ENCODE data around the gene AAK1.

Gene AAK1

GRCh38 chr2:69621440-69621839, 22.1 kb downstream of the AAK1 start:
- no peak overlapping the region for H3K4me2 ChIP-seq (ENCODE audit: low read length)
- H3K9me3 ChIP-seq (ENCODE audit: insufficient read depth, low read length), result no peaks in the 10 kb centered on the region
- H3K4me3 ChIP-seq (ENCODE audit: low read length), result no peak overlapping the region
- H3K79me2 ChIP-seq (ENCODE audit: low read length), result no peaks in the 10 kb centered on the region
- H3K4me1 ChIP-seq (ENCODE audit: low read length), result no peaks in the 10 kb centered on the region
- no peak overlapping the region for H2AFZ ChIP-seq (ENCODE audit: low read depth, low read length)
- H4K20me1 ChIP-seq (ENCODE audit: insufficient read depth, low read length), result no peaks in the 10 kb centered on the region
- no peaks in the 10 kb centered on the region for H3K36me3 ChIP-seq (replicated peaks; ENCODE audit: low read depth, low read length)
- TF ChIP-seq EZH2phosphoT487 (IDR thresholded peaks at IDR 0.05; ENCODE audit: low read depth), result no peak
- TF ChIP-seq CTCF (IDR thresholded peaks at IDR 0.05; ENCODE audit: low read depth, low read length), result no peak
- no peak overlapping the region for H3K9ac ChIP-seq (ENCODE audit: low read length)
- 0 out of 2 replicates have a peak, but pooled peaks cover 5% of the 10 kb centered on the region for H3K27me3 ChIP-seq (ENCODE audit: low read depth, low read length)
- H3K27ac ChIP-seq (ENCODE audit: low read length), result no peak overlapping the region

GRCh38 chr2:69620870-69621269, 22.7 kb downstream of the AAK1 start:
- Histone ChIP-seq H3K4me1 (ENCODE audit: low read length) (no peaks in the 10 kb centered on the region), H3K27ac (ENCODE audit: low read length) (no peak overlapping the region), H3K9ac (ENCODE audit: low read length) (no peak overlapping the region), H3K79me2 (ENCODE audit: low read length) (no peaks in the 10 kb centered on the region), H4K20me1 (ENCODE audit: insufficient read depth, low read length) (no peaks in the 10 kb centered on the region), H3K27me3 (ENCODE audit: low read depth, low read length) (0 out of 2 replicates have a peak, but pooled peaks cover 5% of the 10 kb centered on the region), H3K36me3 (replicated peaks; ENCODE audit: low read depth, low read length) (no peaks in the 10 kb centered on the region), H3K4me2 (ENCODE audit: low read length) (no peak overlapping the region), H3K4me3 (ENCODE audit: low read length) (no peak overlapping the region), H2AFZ (ENCODE audit: low read depth, low read length) (no peak overlapping the region), H3K9me3 (ENCODE audit: insufficient read depth, low read length) (no peaks in the 10 kb centered on the region)
- TF ChIP-seq EZH2phosphoT487 (IDR thresholded peaks at IDR 0.05; ENCODE audit: low read depth), result no peak
- TF ChIP-seq CTCF (IDR thresholded peaks at IDR 0.05; ENCODE audit: low read depth, low read length), result no peak

- TF ChIP-seq EZH2phosphoT487 (IDR thresholded peaks at IDR 0.05; ENCODE audit: low read depth) (no peak), CTCF (IDR thresholded peaks at IDR 0.05; ENCODE audit: low read depth, low read length) (no peak)
- Histone ChIP-seq H3K4me2 (ENCODE audit: low read length) (no peak overlapping the region), H3K79me2 (ENCODE audit: low read length) (no peaks in the 10 kb centered on the region)
These were observed 23.8 kb downstream of the AAK1 start for GRCh38 chr2:69619725-69620124.

GRCh38 chr2:69618362-69618761, 25.2 kb downstream of the AAK1 start:
- H3K4me1 ChIP-seq (ENCODE audit: low read length), result no peaks in the 10 kb centered on the region
- H3K9ac ChIP-seq (ENCODE audit: low read length), result no peak overlapping the region
- H3K4me2 ChIP-seq (ENCODE audit: low read length), result no peak overlapping the region
- no peak overlapping the region for H3K4me3 ChIP-seq (ENCODE audit: low read length)
- no peak overlapping the region for H2AFZ ChIP-seq (ENCODE audit: low read depth, low read length)
- no peaks in the 10 kb centered on the region for H4K20me1 ChIP-seq (ENCODE audit: insufficient read depth, low read length)
- no peaks in the 10 kb centered on the region for H3K36me3 ChIP-seq (replicated peaks; ENCODE audit: low read depth, low read length)
- H3K27me3 ChIP-seq (ENCODE audit: low read depth, low read length), result no peaks in the 10 kb centered on the region
- H3K9me3 ChIP-seq (ENCODE audit: insufficient read depth, low read length), result no peaks in the 10 kb centered on the region
- no peaks in the 10 kb centered on the region for H3K79me2 ChIP-seq (ENCODE audit: low read length)
- TF ChIP-seq CTCF (IDR thresholded peaks at IDR 0.05; ENCODE audit: low read depth, low read length), result no peak
- no peak for TF ChIP-seq EZH2phosphoT487 (IDR thresholded peaks at IDR 0.05; ENCODE audit: low read depth)
- no peak overlapping the region for H3K27ac ChIP-seq (ENCODE audit: low read length)

More at GRCh38 chr2:69619725-69620124, 23.8 kb downstream of the AAK1 start:
- no peaks in the 10 kb centered on the region for H3K9me3 ChIP-seq (ENCODE audit: insufficient read depth, low read length)
- H3K4me3 ChIP-seq (ENCODE audit: low read length), result no peak overlapping the region
- no peak overlapping the region for H3K9ac ChIP-seq (ENCODE audit: low read length)
- H4K20me1 ChIP-seq (ENCODE audit: insufficient read depth, low read length), result no peaks in the 10 kb centered on the region
- H3K27ac ChIP-seq (ENCODE audit: low read length), result no peak overlapping the region
- no peak overlapping the region for H2AFZ ChIP-seq (ENCODE audit: low read depth, low read length)
- H3K4me1 ChIP-seq (ENCODE audit: low read length), result no peaks in the 10 kb centered on the region
- H3K27me3 ChIP-seq (ENCODE audit: low read depth, low read length), result no peaks in the 10 kb centered on the region
- H3K36me3 ChIP-seq (replicated peaks; ENCODE audit: low read depth, low read length), result no peaks in the 10 kb centered on the region

All from OCI-LY3 (cell line).